ENCODE measurements around the gene ATG4C.

DNA sequence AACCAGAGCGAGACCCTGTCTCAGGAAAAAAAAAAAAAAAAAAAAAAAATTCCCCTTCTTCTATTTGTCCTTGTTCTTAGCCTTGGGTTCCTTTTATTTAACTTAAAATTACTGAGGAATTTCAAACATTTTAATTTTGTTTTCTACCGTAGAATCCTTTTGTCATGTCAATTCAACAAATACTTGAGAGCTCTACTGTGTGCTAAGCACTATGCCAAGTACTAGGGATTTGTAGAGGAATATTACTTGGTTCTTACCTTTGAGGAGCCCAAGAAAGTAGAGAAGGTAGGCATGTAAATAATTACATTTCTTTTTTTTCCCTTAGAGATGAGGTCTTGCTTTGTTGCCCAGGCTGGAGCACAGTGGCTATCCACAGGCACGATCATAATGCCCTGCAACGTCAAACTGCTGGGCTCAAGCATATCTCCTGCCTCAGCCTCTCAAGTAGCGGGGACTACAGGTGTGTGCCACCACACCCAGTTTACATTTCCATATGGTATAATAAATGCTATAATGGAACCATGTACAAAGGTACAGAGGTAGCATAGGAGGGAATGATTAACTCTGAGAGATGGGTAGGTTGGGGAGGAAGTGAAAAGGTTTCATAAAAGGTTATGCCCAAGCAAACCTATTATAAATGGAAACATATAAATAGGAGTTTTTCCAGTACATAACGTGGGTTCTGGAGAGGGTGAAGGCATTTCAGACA, 104.0 kb downstream of the ATG4C start:
- TF ChIP-seq GATA3 (IDR thresholded peaks at IDR 0.05; ENCODE audit: low read depth, low read length) (no peak), GATA2 (IDR thresholded peaks at IDR 0.05; ENCODE audit: low read depth, low read length) (no peak)

Measured in SH-SY5Y (cell line).